HT1080 (cell line): Measurements from ENCODE around the gene FSTL3. TPM values are rescaled to one million over a fixed set of nuclear protein-coding genes. Genes with fewer than 3 reads are reported as not detected.
"Not testable (repeated sequence)": the region's sequence is repeated elsewhere in the genome, so short reads cannot be mapped to it uniquely, and the experiment has no call there.

Experiments
- DNase-seq: peaks from one replicate; pipeline ENCODE4 v3.0.0-alpha.2; 2015; ENCODE audit warnings: low read depth
- polyA plus RNA-seq, 2 experiments: library from polyadenylated mRNA; depleted of rRNA; stranded (reverse); fragments of >200 nt; gene quantifications; 2 replicates each; pipeline ENCODE4 v1.2.3, GENCODE V29; 2015
- total RNA-seq: library from RNA; depleted of rRNA; stranded (reverse); fragments of >200 nt; shearing (Covaris generic); gene quantifications from 2 replicates; pipeline ENCODE4 v1.2.3, GENCODE V29; 2014; rRNA removed

The FSTL3 gene
- 14.5 and 19.7 TPM in 2 replicates for total RNA-seq
- 51.0 and 52.3 TPM in 2 replicates for polyA plus RNA-seq (2015; cell fraction: cytosol; rRNA removed)
- 71.6 and 81.5 TPM in 2 replicates for polyA plus RNA-seq (2015; cell fraction: nucleus; rRNA removed)

- no peak for DNase-seq
Observed at GRCh38 chr19:676339-677105, at the start of gene FSTL3. TSS of gene FSTL3 (plus strand) at chr19:676392. CDS start at chr19:676424, 32 bp downstream.

- not testable (repeated sequence) for DNase-seq
Observed at GRCh38 chr19:626566-626965, 49.6 kb upstream of the FSTL3 start.

- DNase-seq = no peak
Observed at GRCh38 chr19:628168-628567, 48.0 kb upstream of the FSTL3 start.

- DNase-seq = not testable (repeated sequence)
Observed at GRCh38 chr19:629515-629914, 46.7 kb upstream of the FSTL3 start.

GRCh38 chr19:629961-630714, 46.1 kb upstream of the FSTL3 start:
- no peak for DNase-seq

GRCh38 chr19:632579-633067, 43.6 kb upstream of the FSTL3 start:
- DNase-seq = peak; percentile 52

- peak; percentile 98 for DNase-seq
Observed at GRCh38 chr19:633068-633785, 43.0 kb upstream of the FSTL3 start, which contains the start of gene POLRMT. TSS of gene POLRMT (minus strand) at chr19:633537. CDS start at chr19:633512, 25 bp downstream.

GRCh38 chr19:633786-634639, 42.2 kb upstream of the FSTL3 start:
- DNase-seq = no peak

- no peak for DNase-seq
Observed at GRCh38 chr19:634975-635652, 41.1 kb upstream of the FSTL3 start.

GRCh38 chr19:638906-639252, 37.3 kb upstream of the FSTL3 start:
- DNase-seq = no peak

GRCh38 chr19:639253-640160, 36.7 kb upstream of the FSTL3 start, which contains the start of gene FGF22:
TSS of gene FGF22 (plus strand) at chr19:639879. CDS start at chr19:639926, 47 bp downstream.
- no peak for DNase-seq

GRCh38 chr19:640161-640558, 36.0 kb upstream of the FSTL3 start:
- DNase-seq = no peak

- DNase-seq = no peak
Observed at GRCh38 chr19:640606-641189, 35.5 kb upstream of the FSTL3 start.

GRCh38 chr19:641702-642101, 34.5 kb upstream of the FSTL3 start:
- no peak for DNase-seq

GRCh38 chr19:642767-643727, 33.1 kb upstream of the FSTL3 start:
- no peak for DNase-seq

- DNase-seq = no peak
Observed at GRCh38 chr19:643736-644135, 32.5 kb upstream of the FSTL3 start.

GRCh38 chr19:644363-644762, 31.8 kb upstream of the FSTL3 start:
- DNase-seq = no peak
